ENCODE data around the gene ZNF165.

GRCh38 chr6:28104392-28105244 is 24.2 kb downstream of the ZNF165 start:
- TF ChIP-seq CTCF (IDR thresholded peaks at IDR 0.05; ENCODE audit: low read depth, low read length) (peak; percentile 32), POLR2A (IDR thresholded peaks at IDR 0.05; ENCODE audit: extremely low read depth, insufficient read length) (peak; percentile 94), MAX (IDR thresholded peaks at IDR 0.05; ENCODE audit: low read depth, low read length) (peak; percentile 73), MYC (IDR thresholded peaks at IDR 0.05; ENCODE audit: low read depth, low read length) (peak; percentile 61)

Measured in NB4 (cell line).